ENCODE results near the gene USE1. TPM values are rescaled to one million over a fixed set of nuclear protein-coding genes. Genes with fewer than 3 reads are reported as not detected.

Gene USE1
- total RNA-seq, 4 donors from 2014 or later = 18.3 to 30.7 (median 24.5) TPM

- no peak for DNase-seq
- Histone ChIP-seq H3K9me3 (no peaks in the 10 kb centered on the region), H3K36me3 (peaks cover 0 to 65% (median 30%) of the 10 kb centered on the region in 4 donors), H3K4me3 (no peak overlapping the region), H3K27me3 (no peaks in the 10 kb centered on the region), H3K4me1 (no peaks in the 10 kb centered on the region), H3K27ac (no peak overlapping the region)
- WGBS, 2 donors (ENCODE audit: low coverage in 1 of 2) = 90% methylated on average over 32 of the region's 33 CpGs; no CpG with 5 or more reads in 1 of the 2 donors
- TF ChIP-seq CTCF (IDR thresholded peaks at IDR 0.05) = no peak
- TF ChIP-seq POLR2A (IDR thresholded peaks at IDR 0.05) = no peak
- no peak for TF ChIP-seq POLR2AphosphoS5 (IDR thresholded peaks at IDR 0.05)
- no peak for TF ChIP-seq EP300 (IDR thresholded peaks at IDR 0.05; ENCODE audit: low read depth)
- in situ Hi-C loops (cut with MboI; ENCODE audit: low pct_ligation_motif_present in 1 of 4, low pct_unique_long_range_greater_than_20kb in 1 of 4, low sequenced_read_pairs in 3 of 4) = no loop called here
- intact Hi-C loops (cut with DNase I; ENCODE audit: low total_unique reads) = no loop called here
These were observed 42.4 kb upstream of the USE1 start for GRCh38 chr19:17172624-17173345.

GRCh38 chr19:17178291-17178690 lies 36.9 kb upstream of the USE1 start:
- DNase-seq = no peak
- H3K4me3 ChIP-seq = no peak overlapping the region
- in situ Hi-C loops (cut with MboI; ENCODE audit: low pct_ligation_motif_present in 1 of 4, low pct_unique_long_range_greater_than_20kb in 1 of 4, low sequenced_read_pairs in 3 of 4) (no loop called here), intact Hi-C loops (cut with DNase I; ENCODE audit: low total_unique reads) (no loop called here)
- no peak overlapping the region for H3K27ac ChIP-seq
- no peaks in the 10 kb centered on the region for H3K9me3 ChIP-seq
- no peaks in the 10 kb centered on the region for H3K27me3 ChIP-seq
- WGBS, 2 donors (ENCODE audit: low coverage in 1 of 2) = 95 to 96% methylated on average over 5 to 10 of the region's 10 CpGs
- peaks cover 0 to 43% (median 18%) of the 10 kb centered on the region in 4 donors for H3K36me3 ChIP-seq
- H3K4me1 ChIP-seq = peaks cover 0 to 6% (median 0%) of the 10 kb centered on the region in 4 donors
- no peak for TF ChIP-seq POLR2AphosphoS5 (IDR thresholded peaks at IDR 0.05)
- TF ChIP-seq EP300 (IDR thresholded peaks at IDR 0.05; ENCODE audit: low read depth) = no peak
- TF ChIP-seq POLR2A (IDR thresholded peaks at IDR 0.05) = no peak
- TF ChIP-seq CTCF (IDR thresholded peaks at IDR 0.05) = no peak

GRCh38 chr19:17180997-17181702 lies 34.0 kb upstream of the USE1 start:
- no peaks in the 10 kb centered on the region for H3K9me3 ChIP-seq
- no peak for DNase-seq
- no peak overlapping the region for H3K4me3 ChIP-seq
- no peak overlapping the region for H3K27ac ChIP-seq
- intact Hi-C loops (cut with DNase I; ENCODE audit: low total_unique reads) = no loop called here
- peaks cover 0 to 7% (median 0%) of the 10 kb centered on the region in 4 donors for H3K4me1 ChIP-seq
- H3K27me3 ChIP-seq = no peaks in the 10 kb centered on the region
- peaks cover 0 to 36% (median 10%) of the 10 kb centered on the region in 4 donors for H3K36me3 ChIP-seq
- in situ Hi-C loops (cut with MboI; ENCODE audit: low pct_ligation_motif_present in 1 of 4, low pct_unique_long_range_greater_than_20kb in 1 of 4, low sequenced_read_pairs in 3 of 4) = no loop called here
- TF ChIP-seq EP300 (IDR thresholded peaks at IDR 0.05; ENCODE audit: low read depth) = no peak
- TF ChIP-seq CTCF (IDR thresholded peaks at IDR 0.05) = no peak
- TF ChIP-seq POLR2AphosphoS5 (IDR thresholded peaks at IDR 0.05) = no peak
- no peak for TF ChIP-seq POLR2A (IDR thresholded peaks at IDR 0.05)
- 85% methylated on average over 22 of the region's 22 CpGs; no CpG with 5 or more reads in 1 of the 2 donors for WGBS, 2 donors (ENCODE audit: low coverage in 1 of 2)

- TF ChIP-seq POLR2AphosphoS5 (IDR thresholded peaks at IDR 0.05) (no peak), CTCF (IDR thresholded peaks at IDR 0.05) (no peak), POLR2A (IDR thresholded peaks at IDR 0.05) (no peak), EP300 (IDR thresholded peaks at IDR 0.05; ENCODE audit: low read depth) (no peak)
- H3K4me3 ChIP-seq = peak overlapping the region in 1 of 4 donors; percentile 15
- in situ Hi-C loops (cut with MboI; ENCODE audit: low pct_ligation_motif_present in 1 of 4, low pct_unique_long_range_greater_than_20kb in 1 of 4, low sequenced_read_pairs in 3 of 4) (no loop called here), intact Hi-C loops (cut with DNase I; ENCODE audit: low total_unique reads) (no loop called here)
- peaks cover 0 to 21% (median 6%) of the 10 kb centered on the region in 4 donors for H3K36me3 ChIP-seq
- WGBS, 2 donors (ENCODE audit: low coverage in 1 of 2) = 66% methylated on average over 14 of the region's 14 CpGs; no CpG with 5 or more reads in 1 of the 2 donors
- no peaks in the 10 kb centered on the region for H3K9me3 ChIP-seq
- H3K27ac ChIP-seq = peak overlapping the region in 2 of 4 donors; percentile 16 to 17
- peaks cover 0 to 7% (median 0%) of the 10 kb centered on the region in 4 donors for H3K4me1 ChIP-seq
- DNase-seq = no peak
- no peaks in the 10 kb centered on the region for H3K27me3 ChIP-seq
These were observed 31.8 kb upstream of the USE1 start for GRCh38 chr19:17183271-17183761.

Measured in transverse colon (tissue), 4 donors.